DMS153 (cell line): ENCODE results near the gene TLX1.

ENCODE experiments used
- DNase-seq: peaks from one replicate; lab custom pipeline; 2025; lab: John Stamatoyannopoulos, UW

TLX1 gene

DNA sequence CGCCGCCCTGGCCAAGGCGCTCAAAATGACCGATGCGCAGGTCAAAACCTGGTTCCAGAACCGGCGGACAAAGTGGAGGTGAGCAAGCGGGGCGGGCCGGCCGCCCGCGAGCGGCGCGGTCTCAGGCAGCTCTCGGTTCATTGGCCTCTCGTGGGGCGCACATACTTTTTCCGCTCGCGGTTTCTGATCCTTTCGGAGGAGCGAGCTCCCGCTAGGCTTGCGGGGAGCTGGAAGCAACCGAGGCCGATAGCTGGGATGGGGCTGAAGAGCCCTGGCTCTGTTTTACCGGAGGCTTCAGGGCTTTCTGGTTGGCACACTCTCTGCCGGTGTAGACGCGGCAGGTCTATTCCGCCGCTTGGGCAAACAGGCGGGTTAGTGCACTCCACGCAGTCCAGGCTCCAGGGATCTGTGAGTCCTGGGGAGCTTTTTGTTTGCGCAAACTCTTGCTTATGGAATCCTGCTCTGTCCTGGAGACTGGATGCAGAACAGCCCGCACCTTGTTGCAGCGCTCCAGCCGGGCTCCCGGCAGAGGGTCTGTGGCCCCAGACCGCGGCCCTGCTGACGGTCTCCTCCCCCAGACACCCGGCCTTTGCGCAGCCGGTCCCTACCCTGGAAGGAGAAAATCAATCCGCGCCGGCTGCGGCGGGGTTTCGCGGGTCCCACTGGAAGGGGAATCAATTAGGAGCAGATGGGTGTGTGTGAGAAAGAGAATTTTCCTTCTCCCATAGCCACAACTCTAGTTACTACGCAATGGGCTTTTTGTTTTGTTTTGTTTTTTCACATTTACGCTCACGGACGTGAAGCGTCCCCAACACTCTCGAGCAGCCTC, 3.4 kb downstream of the TLX1 start:
- no peak for DNase-seq

DNA sequence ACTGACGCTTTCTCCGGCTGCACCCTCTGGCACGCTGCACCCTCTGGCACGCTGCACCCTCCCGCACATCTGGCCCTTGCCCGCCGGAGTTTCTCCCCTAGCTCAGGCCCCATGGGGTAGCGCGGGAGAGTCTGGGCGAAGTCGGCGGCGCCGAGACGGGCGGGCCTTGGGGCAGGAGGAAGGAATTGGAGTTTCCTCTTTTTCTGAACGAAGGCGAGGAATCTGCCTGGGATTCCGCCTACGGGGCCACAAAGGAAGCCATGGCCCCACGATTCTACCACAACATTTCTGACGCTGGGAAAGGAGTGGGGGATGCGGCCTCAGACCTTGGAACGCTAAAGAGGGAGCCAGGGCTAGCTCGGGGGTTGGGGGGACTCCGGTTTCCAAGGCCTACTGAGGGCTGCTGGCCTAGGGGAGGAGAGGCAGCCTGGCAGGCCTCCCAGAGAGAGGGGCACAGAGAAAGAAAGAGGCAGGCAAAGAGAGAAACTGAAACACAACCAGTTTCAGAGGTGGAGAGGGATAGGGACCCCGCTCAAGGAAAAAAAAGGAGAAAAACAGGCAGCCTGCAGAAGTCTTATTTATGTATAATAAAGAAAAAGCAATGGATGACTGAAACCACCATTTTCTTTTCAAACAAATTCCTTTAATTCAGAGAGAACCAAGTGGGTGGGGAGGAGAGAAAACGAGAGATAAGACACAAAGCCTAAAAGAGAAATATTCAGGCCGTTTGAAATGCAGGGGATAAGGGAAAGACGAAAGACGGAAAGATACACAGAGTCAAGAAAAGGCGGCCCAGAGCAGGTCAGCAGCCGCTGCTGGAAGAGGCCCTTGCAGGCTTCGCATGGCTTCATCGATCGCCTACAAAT, 4.3 kb downstream of the TLX1 start:
- no peak for DNase-seq

DNA sequence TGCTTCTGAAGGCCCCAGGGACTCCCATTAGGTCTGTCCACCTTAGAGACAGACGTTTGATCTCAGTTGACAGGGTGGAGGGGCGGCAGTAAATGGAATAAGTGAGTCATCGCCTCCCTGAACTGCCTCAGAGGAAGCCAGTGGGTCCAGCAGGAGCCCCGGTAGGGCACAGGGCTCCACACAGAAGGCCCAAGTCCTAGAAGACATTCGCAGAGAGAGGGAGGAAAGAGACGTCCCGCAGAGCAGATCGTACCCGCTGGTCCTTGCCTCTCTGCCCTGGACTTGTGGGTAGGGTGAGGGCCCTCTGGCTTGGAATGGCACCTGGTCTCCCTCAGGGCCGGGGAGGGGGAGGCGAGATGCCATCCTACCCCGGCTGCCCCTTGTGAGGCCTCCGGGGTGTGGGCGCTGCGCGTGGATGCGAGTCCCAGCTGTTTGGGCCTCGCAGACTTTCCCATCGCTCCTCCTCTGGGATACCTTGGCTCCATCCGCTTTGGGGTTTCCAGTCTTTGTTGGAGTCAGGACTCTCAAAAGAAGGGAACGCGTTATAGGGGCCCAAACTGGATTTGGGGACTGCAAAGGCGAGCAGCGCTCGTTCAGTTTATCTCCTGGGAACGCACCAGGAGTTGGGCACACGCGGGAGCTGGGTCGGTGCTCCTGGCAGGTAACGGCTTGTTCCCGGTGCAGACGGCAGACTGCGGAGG, 5.1 kb downstream of the TLX1 start:
- no peak for DNase-seq

DNA sequence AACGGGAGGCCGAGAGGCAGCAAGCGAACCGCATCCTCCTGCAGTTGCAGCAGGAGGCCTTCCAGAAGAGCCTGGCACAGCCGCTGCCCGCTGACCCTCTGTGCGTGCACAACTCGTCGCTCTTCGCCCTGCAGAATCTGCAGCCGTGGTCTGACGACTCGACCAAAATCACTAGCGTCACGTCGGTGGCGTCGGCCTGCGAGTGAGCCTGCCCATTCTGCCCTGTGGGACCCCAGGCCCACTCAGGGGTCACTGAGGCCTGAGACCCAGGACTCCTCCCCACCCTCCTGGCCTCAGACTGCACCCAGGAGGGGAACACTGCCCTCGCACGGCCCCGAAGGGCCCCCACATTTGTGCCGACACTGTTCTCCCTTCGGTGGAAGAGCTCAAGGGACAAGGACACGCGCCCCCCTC, 5.6 kb downstream of the TLX1 start:
- no peak for DNase-seq

DNA sequence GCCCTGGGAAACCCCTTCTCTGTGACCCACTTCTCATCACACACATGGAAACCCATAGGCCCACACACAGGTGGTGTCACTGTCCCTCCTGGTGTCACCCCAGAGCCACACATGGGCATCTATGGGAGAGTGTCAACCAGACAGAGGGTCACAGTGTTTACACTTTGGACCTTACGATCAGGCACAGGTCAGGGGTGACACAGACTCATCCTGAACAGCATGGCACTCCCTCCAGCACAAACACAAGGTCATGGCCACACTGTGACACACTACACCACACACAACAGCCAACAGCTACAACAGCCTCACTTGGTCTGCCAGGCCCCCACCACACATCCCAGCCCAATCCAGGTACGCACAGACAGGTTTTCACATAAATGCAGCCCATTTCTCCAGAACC, 6.2 kb downstream of the TLX1 start:
- DNase-seq = no peak

DNA sequence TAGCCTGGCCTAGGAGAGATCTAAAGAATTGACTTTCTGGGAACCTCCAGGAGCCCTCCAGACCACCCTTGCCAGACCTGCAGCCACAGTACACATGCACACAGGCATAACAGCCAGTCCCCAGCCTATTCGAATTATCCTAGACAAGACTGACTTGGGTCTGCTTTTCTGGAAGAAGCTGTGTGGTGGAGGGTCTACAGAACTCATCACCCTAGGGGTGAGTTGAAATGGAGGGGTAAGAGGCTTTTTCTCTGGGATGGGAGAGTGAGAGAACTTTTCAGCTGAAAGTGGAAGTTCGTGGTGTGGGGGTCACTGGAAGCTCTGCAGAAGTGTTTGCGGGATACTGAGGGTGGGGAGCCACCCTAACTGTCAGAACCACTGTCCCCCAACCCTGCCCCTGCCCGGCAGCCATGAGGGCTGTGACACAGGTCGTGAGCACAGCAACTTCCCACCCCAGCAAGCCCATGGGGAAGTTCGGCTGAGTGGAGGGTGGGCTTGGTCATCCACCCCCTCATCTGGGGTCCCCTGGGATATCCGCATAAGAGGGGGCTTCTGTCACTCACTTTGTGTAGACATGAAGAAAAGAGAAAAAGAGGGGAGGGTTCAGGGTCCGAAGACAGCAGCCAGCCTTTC, 7.8 kb downstream of the TLX1 start:
- DNase-seq = no peak

DNA sequence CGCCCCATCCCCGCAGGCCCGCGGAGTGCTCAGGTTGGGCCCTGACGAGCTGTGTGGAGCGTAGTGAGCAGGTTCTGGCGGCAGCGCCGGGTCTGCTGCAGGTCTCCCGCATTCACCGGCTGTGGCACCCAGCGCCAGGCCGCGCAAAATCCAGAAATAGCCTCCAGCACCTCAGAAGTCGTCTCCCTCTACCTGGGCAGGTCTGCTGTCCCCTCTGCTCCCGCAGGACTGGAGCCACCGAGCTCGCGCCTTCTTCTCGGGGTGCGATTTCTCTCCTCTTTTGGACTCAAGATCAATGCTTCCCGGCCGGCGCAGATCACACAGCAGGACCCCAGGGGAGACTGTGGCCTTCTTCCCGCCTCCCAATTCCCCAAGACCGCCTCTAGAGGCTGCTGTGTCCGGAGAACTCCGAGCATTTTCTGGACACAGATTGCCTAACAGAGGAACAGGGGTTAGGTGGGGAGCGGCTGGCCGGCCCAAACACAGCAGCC, 8.4 kb downstream of the TLX1 start:
- DNase-seq = no peak

DNA sequence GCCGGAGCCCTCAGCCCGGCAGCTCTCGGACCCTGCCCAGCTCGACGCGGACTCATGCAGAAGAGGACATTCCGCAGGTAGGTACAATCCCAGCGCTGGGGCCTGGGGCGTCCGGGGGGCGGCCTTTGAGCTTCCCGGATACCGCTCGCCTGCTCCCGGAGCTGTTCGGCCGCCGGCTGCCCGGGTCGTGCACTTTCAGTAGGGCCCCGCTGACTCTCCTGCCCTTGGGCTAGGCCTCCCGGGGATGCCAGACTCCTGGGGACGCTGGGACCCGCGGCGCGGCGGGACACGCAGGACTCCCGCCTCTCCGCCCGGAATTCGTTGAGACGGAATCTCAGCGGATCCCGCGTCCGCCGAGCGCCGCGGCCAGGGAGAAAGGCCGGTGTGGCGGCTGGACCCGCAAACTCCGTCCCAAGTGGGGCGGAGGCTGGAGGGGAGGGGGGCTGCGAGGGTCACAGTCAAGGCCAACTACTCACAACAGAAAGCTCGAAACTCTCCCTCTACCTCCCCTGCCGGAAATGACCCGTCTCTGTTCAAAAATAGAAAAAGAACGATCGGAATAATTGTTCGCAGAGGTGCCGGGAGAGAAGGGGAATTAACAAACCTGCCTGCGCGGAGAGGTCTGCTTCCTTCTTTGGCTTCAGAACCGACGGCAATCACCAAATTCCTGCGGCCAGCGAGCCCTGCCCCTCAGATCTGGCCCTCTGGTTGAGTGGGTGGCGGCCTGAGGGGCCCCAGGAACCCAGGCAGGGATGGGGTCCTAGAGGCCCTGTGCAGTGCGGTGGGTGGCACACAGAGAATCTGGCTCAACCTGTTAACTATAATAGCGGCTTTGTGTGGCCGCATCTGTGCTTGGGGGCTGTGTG, 9.2 kb downstream of the TLX1 start:
- DNase-seq = no peak

DNA sequence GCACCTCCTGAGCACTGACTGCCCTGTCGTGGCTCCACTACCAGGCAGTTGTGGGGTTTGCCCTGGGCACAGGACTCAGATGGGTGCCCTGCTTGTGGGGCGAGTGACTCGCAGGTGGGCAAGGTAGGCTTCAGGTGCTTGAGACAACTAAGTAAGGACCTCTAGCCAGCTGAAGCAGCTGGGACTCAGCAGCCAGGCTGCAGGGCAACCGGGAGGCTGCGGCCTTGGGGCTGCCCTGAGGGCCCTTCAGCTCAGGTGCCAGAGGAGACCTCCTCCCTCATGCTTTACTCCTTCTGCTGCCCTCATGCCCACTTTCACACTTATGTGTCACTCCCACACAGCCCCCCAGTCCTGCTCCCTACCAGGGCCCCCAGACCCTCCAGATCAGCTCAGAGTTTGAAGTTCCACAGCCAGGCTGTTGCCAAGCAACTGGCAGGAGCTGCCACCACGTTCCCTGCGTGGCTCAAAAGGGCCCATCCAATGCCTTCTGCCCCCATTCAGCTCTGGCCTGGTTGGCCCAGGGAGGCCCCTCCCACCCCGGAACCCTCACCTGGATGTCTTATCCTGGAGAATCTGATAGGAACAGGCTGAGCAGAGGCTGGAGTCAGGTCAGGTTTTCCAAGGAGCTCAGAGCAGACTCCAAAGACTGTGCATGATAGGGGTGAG, 10.0 kb downstream of the TLX1 start:
- DNase-seq = no peak

DNA sequence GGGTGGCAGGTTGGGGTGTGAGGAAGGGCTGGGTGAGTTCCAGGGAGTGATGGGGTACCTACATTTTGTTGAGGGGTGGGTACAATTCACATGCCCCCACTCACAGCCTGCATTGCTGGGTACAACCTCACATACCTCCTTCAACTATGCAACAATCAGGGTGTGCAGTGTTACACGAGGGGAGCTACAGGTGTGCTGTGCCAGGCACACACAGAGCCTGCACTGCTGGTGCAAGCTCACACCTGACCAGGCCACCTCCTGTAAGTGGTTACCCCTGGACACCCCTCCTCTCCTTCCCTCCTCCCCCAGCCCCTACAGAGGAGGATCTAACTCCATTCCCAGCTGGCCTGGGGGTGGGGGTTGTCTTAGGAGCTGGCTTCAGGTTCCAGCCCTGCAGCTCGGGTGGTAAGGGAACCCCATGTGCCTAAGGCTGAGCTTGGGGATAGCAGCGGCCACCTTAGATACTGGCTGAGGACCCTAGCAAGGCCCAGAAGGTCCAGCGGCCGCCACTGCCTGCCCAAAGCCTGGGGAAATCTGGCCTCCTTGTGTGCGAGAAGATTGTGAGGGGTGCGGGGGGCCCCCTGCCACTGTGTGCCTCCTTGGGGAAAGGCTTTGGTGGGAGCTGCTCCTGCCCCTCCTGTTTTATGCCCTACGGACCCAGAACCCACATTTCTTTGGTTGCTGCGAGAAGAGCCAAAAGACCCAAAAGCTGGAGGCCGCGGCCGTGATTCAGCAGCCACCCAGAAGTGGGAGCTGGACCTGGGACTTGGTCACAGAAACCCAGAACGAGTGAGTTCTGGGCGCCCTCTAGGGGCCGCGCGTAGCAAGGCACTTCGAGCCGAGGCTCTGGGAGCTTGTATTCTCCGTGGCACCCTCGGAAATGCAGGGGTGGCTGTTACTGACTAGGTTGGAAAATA, 10.8 kb downstream of the TLX1 start:
- DNase-seq = peak; percentile 76

DNA sequence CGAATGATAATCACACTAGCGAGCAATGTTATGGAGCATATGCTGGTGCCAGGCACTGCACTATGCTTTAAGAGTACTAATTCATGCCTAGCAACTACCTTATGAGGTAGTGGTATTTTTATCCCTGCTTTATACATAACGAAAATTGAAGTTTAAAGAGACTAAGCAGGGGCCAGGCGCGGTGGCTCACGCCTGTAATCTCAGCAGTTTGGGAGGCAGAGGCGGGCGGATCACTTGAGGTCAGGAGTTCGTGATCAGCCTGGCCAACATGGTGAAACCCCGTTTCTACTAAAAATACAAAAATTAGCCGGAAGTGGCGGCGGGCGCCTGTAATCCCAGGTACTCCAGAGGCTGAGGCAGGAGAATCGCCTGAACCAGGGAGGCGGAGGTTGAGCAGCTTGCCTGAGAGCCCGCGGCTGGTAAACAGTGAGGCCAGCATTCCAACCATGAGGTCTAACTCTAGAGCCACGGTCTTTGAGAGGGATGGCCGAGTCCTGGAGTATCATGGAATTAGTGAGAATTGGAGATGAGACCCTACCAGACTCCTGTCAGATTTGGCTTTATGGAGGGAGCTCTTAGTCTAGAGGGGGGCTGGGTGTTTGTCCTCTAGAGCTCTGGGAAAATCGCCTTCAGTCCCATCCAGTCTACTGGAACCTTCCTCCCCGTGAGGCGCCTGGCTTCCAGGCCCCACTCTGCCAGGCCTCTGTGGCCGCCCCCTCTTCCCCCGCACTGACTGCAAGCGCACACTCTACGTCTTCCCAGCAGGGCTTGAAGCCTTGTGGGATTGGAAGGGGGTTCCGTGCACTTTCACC, 11.6 kb downstream of the TLX1 start:
- no peak for DNase-seq

DNA sequence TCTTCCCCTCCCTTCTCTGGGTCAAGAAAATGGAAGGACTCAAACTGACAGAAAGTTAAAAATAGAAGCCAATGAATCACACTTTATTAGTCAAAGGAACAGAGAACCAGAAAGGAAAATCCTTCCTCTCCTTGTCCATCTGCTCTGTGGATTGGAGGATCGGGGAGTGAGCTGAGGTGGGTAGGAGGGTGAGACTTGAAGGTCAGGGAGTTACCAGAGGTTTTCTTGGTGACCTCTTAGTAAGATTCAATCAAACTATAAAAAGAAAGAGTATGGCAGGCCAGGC, 12.2 kb downstream of the TLX1 start:
- DNase-seq = no peak

DNA sequence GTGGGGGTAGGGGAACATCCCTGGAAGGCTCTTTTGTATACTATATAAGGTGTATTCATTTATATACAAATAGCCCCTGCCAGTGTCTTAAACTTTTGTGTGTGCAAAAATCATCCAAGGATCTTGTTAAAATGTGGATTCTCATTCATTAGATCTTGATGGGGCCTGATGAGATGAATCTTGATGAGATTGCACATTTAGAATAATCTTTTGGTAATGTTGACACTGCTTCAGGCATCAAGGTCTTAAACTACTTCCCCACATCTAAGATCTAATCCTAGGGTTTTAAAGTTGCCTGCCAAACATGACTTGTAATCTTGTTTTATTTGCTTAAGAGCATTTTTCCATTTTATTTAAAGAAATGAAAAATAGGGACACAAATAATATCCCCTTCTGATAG, 13.0 kb downstream of the TLX1 start:
- DNase-seq = no peak

DNA sequence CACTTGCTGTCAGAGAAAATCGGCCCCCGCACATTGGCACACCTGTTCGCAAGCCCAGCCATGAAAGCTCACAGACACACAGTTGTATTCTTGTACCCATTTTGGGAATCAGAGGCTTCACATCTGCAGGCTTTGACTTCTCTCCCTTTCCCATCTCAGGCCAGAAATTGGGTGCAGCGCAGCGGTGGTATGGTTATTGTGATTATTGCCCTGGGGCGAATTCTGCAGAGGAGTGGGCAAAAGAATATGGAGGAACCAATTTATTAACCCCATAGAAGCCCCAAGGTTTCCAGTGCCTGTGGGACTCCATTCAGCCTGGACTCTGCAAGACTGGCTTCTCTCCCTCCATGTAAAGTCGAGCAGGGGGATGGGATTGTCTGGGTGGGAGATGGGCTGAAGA, 14.0 kb downstream of the TLX1 start:
- DNase-seq = no peak

DNA sequence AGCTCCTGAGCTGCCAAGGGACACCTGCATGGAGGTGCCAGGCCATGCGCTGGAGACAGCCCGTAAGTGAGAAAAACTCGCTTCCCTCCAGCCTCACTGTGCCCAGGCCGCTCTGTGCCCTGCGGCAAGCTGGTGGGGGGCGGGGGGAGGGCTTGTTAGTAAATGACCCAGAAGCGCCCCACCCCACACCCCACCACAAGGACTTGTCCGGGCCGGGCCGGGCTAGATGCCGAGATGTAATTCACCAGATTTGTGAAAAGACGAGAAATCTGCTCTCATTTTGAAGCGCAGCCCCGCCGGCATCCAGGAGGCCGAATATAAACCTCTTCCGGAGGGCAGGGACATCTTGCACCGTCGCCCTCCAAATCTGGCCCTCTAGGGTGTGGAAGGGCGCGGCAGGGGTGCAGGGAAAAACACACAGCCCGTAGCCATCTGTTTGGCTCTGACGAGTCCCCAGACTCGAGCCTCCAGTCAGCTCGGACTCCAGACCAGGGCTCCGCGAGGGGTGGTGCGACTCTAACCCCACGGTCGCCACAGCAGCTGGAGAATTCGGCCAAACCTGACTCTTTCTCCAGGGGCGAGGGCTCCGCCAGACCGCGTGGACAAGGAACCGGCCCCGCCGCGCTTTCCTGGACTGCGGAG, 14.8 kb downstream of the TLX1 start:
- DNase-seq = no peak

DNA sequence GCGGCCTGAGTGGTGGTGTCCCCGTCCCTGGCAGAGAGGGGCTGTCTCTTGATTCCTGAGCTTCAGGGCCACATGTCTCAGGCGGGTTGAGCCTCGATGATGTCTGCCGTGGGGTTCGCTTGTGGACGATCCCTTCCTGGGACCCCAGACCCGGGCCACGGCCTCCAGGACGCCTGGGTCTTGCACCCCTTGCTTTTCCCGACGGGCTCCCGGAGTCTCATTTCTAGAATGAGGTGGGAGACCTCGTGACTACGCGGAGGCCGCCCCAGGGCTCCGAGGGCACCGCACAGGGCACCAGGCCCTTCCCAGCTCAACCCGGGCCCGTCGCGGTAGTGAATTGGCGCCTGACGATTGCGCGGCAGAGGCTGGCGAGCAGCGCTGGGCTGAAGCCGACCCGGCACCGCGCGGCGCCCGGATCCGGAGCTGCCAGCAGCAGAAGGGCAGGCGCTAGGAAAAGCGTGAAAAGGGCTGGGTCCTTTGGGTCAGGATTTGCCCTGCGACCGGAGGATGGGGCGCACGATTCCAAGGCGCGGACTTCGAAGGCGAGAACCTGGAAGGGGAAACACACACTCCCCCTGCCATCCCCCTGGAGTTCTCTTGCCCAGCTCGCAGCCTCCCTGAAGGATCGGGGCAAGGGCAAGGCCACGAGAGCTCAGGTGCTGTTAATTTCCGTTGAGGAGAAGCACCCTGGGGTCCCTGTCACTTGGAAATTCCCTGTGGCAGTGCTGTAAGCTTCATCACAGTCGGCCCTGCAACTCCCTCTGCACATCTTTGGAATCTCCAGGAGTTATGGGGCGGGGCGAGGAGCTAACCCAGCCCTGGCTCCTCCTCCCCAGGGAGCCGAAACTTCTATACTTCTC, 15.5 kb downstream of the TLX1 start:
- no peak for DNase-seq

DNA sequence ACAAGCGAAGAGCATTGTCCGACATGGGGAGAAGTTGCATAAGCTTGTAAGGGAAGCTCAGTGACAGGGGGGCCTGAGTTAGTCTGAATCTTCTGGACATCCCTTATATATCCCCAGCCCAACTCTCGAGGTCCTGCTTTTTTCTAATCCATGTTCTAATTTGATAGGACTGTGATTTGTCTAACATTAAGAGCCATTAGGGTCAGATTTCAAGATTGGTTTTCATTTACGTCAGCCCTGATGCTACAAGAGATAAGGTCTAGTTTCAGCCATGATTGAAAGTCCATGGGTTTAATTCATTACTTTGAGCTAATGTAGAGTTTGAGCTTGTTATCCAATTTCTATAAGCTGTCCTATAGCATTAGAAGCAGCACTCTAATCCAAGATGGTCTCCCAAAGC, 20.3 kb downstream of the TLX1 start:
- no peak for DNase-seq
